B cell (primary cell): ENCODE measurements around the gene MIPEP. TPM values are rescaled to one million over a fixed set of nuclear protein-coding genes. Genes with fewer than 3 reads are reported as not detected.

Source experiments
- ATAC-seq: fragments of 200-7000 bp; cut with Tn5 transposase; one replicate; pipeline ENCODE4 v1.10.0; 2021; ENCODE audit warnings: low read depth, mild to moderate bottlenecking, moderate number of reproducible peaks, moderate library complexity
- CTCF ChIA-PET: fragments of 350-600 bp; sonication (Branson Sonifier 250); formaldehyde crosslinking; loops from one replicate; lab custom pipeline; 2021; ENCODE audit warnings: antibody characterized with exemption, inconsistent platforms; lab: Charles Lee
- POLR2A ChIA-PET: fragments of 350-600 bp; sonication (Branson Sonifier 250); formaldehyde crosslinking; loops from one replicate; lab custom pipeline; 2021; ENCODE audit warnings: antibody characterized with exemption; lab: Charles Lee
- DNase-seq: peaks from one replicate; pipeline ENCODE4 v3.0.0; 2013
- H2AFZ ChIP-seq: 2 replicates; pipeline ENCODE4 v1.6.1; 2012; ENCODE audit warnings: mild to moderate bottlenecking, low read depth, low read length; ENCODE audit not compliant: insufficient read depth, poor library complexity, severe bottlenecking
- H3K27ac ChIP-seq, 2 donors: 1 replicate in 1 of 2; 2 replicates in 1 of 2; pipeline ENCODE4 v1.5.1; 2012 to 2013; ENCODE audit warnings: low read length in 2 of 2, mild to moderate bottlenecking in 2 of 2, moderate library complexity in 1 of 2
- H3K27me3 ChIP-seq, 4 experiments: fragments of 200-600 bp in 1 of 4; sonication (generic) in 1 of 4; replicated peaks in 1 of 4; 1 replicate in 2 of 4; 2 replicates in 2 of 4; pipeline versions ENCODE4 v1.6.1 to v1.7.0; 2013 to 2016; ENCODE audit warnings: low read length in 3 of 4, mild to moderate bottlenecking in 2 of 4, mixed read lengths in 1 of 4, moderate library complexity in 1 of 4; ENCODE audit not compliant: insufficient read depth in 4 of 4, control insufficient read depth in 3 of 4; ENCODE audit errors: control extremely low read depth in 1 of 4
- H3K36me3 ChIP-seq, 2 experiments: replicated peaks in 1 of 2; 1 replicate in 1 of 2; 2 replicates in 1 of 2; pipeline versions ENCODE4 v1.6.1 to v1.7.1; 2013; ENCODE audit warnings: low read length in 1 of 2; ENCODE audit not compliant: insufficient read depth in 2 of 2, control insufficient read depth in 1 of 2; ENCODE audit errors: control extremely low read depth in 1 of 2, extremely low read depth in 1 of 2
- H3K4me1 ChIP-seq, 2 donors: fragments of 200-600 bp in 1 of 2; sonication (generic) in 1 of 2; 1 replicate in 1 of 2; 2 replicates in 1 of 2; pipeline versions ENCODE4 v1.5.1 to v1.6.1; 2013 to 2017; ENCODE audit warnings: low read length in 2 of 2; ENCODE audit not compliant: control insufficient read depth in 2 of 2, insufficient read depth in 2 of 2
- H3K4me2 ChIP-seq: replicated peaks from 2 replicates; pipeline ENCODE3; 2012; ENCODE audit warnings: mild to moderate bottlenecking, low read depth, low read length; ENCODE audit not compliant: poor library complexity, severe bottlenecking
- H3K4me3 ChIP-seq, 5 experiments: fragments of 200-600 bp in 1 of 5; sonication (generic) in 1 of 5; 1 replicate in 3 of 5; 2 replicates in 2 of 5; pipeline versions ENCODE4 v1.5.1 to v1.7.0; 2011 to 2016; ENCODE audit warnings: low read length in 4 of 5, mild to moderate bottlenecking in 4 of 5, low read depth in 2 of 5, control low read depth in 1 of 5, moderate library complexity in 1 of 5; ENCODE audit not compliant: insufficient read depth in 1 of 5; ENCODE audit errors: control extremely low read depth in 1 of 5, extremely low read depth in 1 of 5
- H3K79me2 ChIP-seq: fragments of 200-600 bp; sonication (generic); one replicate; pipeline ENCODE4 v1.6.0; 2016; ENCODE audit warnings: low read length; ENCODE audit not compliant: control insufficient read depth, insufficient read depth
- H3K9ac ChIP-seq: fragments of 200-600 bp; sonication (generic); 2 replicates; pipeline ENCODE4 v1.6.1; 2017; ENCODE audit warnings: mild to moderate bottlenecking, low read length, moderate library complexity
- H3K9me3 ChIP-seq, 3 donors: one replicate each; pipeline versions ENCODE4 v1.6.1 to v1.7.1; 2013; ENCODE audit warnings: low read length in 2 of 3; ENCODE audit not compliant: control insufficient read depth in 2 of 3, insufficient read depth in 1 of 3; ENCODE audit errors: control extremely low read depth in 1 of 3
- H4K20me1 ChIP-seq: 2 replicates; pipeline ENCODE4 v1.6.0; 2012; ENCODE audit warnings: mild to moderate bottlenecking, low read length; ENCODE audit not compliant: insufficient read depth, control insufficient read depth, poor library complexity, severe bottlenecking
- H3K27ac Mint-ChIP-seq: one replicate; pipeline ENCODE4 v1.8.0; 2021; ENCODE audit warnings: mixed read lengths
- H3K27me3 Mint-ChIP-seq: one replicate; pipeline ENCODE4 v1.8.0; 2021; ENCODE audit warnings: mixed read lengths
- H3K4me1 Mint-ChIP-seq: one replicate; pipeline ENCODE4 v1.8.0; 2021; ENCODE audit warnings: mixed read lengths
- H3K4me3 Mint-ChIP-seq: one replicate; pipeline ENCODE4 v1.8.0; 2021; ENCODE audit warnings: mixed read lengths
- H3K9me3 Mint-ChIP-seq: one replicate; pipeline ENCODE4 v1.8.0; 2022; ENCODE audit warnings: mixed read lengths; ENCODE audit not compliant: insufficient read depth
- EZH2 ChIP-seq: IDR thresholded peaks from 2 replicates; pipeline ENCODE4 v1.6.1; 2012; ENCODE audit warnings: borderline replicate concordance, low read depth, mild to moderate bottlenecking, moderate library complexity, low read length; ENCODE audit not compliant: insufficient read depth, poor library complexity, severe bottlenecking
- WGBS: methylation state at CpG from one replicate; pipeline ENCODE4 v1.1.5; 2013; ENCODE audit warnings: missing lambda C conversion rate; ENCODE audit not compliant: insufficient coverage; 5-methylcytosine and 5-hydroxymethylcytosine counted together
- intact Hi-C: fragments of 100-400 bp; cut with micrococcal nuclease; formaldehyde crosslinking; loops from one replicate; pipeline ENCODE4 v1.10.0; 2022
- polyA plus RNA-seq: library from polyadenylated mRNA; depleted of rRNA; stranded (reverse); fragments of >200 nt; gene quantifications from 2 replicates; pipeline ENCODE4 v1.2.3, GENCODE V29; 2012
- total RNA-seq, 2 donors: library from RNA; stranded (reverse); fragments of 120-200 nt in 1 of 2; gene quantifications; 1 replicate in 1 of 2; 2 replicates in 1 of 2; pipeline versions ENCODE4 v1.2.3 to v1.2.4, GENCODE V29; 2013 to 2022
- TF ChIP-seq, protein P1 (sequence below): fragments of 200-600 bp; IDR thresholded peaks from one replicate; pipeline ENCODE4 v1.8.0; 2022; ENCODE audit warnings: antibody characterized with exemption, mild to moderate bottlenecking

Gene MIPEP
- total and polyA plus RNA-seq, 2 donors (not counting 1 experiment from before 2014, with no cell fraction given) = 6.2 to 16.9 TPM

DNA sequence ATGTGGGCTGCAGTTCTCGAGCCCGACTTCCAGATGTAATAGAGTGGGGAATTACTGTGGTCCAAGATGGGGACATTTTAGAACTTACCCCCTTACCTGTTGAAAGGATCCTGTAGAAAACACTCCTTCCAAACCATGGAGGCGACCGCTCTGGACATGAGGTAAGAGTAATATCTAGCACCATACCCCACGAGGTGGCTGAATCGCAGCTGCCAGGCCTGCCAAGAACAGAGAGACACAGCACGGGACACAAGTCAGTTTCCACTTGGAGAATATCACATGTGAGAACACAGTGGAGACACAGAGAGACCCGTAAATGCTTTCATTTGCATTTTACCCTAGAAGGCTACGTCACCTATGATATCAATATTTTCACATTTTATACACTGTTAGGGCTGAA lies 129.2 kb downstream of the MIPEP start:
- Mint-ChIP-seq H3K9me3 (no peaks in the 10 kb centered on the region), H3K27me3 (no peaks in the 10 kb centered on the region), H3K4me1 (peaks cover 2% of the 10 kb centered on the region), H3K27ac (no peak overlapping the region), H3K4me3 (no peak overlapping the region)
- Histone ChIP-seq H3K4me3 (no peak overlapping the region), H3K4me2 (no peak overlapping the region), H3K36me3 (no peaks in the 10 kb centered on the region), H3K27ac (no peak overlapping the region), H3K79me2 (no peaks in the 10 kb centered on the region), H3K27me3 (peaks cover 0 to 3% (median 0%) of the 10 kb centered on the region in 4 experiments), H2AFZ (no peak overlapping the region), H3K9me3 (no peaks in the 10 kb centered on the region), H3K9ac (no peak overlapping the region), H4K20me1 (no peaks in the 10 kb centered on the region), H3K4me1 (peaks cover 1 to 2% of the 10 kb centered on the region in 2 donors)
- intact Hi-C loops = no loop called here
- ATAC-seq (no peak), DNase-seq (no peak)
- ChIA-PET CTCF (no interaction called here), POLR2A (no interaction called here)
- TF ChIP-seq, protein P1, sequence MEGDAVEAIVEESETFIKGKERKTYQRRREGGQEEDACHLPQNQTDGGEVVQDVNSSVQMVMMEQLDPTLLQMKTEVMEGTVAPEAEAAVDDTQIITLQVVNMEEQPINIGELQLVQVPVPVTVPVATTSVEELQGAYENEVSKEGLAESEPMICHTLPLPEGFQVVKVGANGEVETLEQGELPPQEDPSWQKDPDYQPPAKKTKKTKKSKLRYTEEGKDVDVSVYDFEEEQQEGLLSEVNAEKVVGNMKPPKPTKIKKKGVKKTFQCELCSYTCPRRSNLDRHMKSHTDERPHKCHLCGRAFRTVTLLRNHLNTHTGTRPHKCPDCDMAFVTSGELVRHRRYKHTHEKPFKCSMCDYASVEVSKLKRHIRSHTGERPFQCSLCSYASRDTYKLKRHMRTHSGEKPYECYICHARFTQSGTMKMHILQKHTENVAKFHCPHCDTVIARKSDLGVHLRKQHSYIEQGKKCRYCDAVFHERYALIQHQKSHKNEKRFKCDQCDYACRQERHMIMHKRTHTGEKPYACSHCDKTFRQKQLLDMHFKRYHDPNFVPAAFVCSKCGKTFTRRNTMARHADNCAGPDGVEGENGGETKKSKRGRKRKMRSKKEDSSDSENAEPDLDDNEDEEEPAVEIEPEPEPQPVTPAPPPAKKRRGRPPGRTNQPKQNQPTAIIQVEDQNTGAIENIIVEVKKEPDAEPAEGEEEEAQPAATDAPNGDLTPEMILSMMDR = no peak
- no peak for TF ChIP-seq EZH2
- 100% methylated on average over 5 of the region's 9 CpGs for WGBS

DNA sequence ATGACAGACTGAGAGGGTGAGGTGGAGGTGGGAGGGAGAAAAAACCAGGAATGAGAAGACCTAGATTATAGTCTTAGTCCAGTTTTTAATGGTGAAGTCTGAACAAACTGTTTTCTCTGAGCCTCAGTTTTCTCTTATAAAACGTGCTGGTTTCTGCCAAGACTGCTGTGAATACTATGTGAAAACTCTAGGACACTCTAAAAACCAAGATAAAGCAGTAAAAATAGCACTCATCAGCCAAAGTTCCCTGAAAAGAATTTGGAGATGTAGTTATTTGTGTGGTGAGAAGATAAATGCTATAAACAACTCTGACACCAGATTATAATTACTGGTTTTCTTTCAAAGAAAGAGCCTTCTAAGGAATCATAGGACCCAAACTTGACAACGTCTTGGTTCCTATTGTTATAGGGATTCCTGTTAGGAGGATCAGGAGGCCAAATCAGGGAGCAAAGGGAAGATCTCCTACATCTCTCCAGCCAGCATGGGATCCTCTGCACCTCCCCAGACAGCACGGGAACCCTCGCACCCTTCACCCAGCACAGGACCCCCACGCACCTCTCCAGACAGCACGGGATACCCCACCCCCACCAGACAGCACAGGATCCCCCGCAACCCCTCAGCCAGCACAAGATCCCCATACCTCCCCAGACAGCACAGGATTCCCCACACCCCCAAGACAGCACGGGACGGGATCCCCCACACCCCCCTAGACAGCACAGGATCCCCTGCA lies 130.2 kb downstream of the MIPEP start:
- DNase-seq = no peak
- H3K4me3 ChIP-seq = no peak overlapping the region
- no peak overlapping the region for H3K27ac Mint-ChIP-seq
- no peak overlapping the region for H2AFZ ChIP-seq
- CTCF ChIA-PET = no interaction called here
- H3K4me2 ChIP-seq = no peak overlapping the region
- POLR2A ChIA-PET = no interaction called here
- 95% methylated on average over 4 of the region's 9 CpGs for WGBS
- no peaks in the 10 kb centered on the region for H4K20me1 ChIP-seq
- no peaks in the 10 kb centered on the region for H3K27me3 ChIP-seq
- no peaks in the 10 kb centered on the region for H3K36me3 ChIP-seq
- no peaks in the 10 kb centered on the region for H3K27me3 Mint-ChIP-seq
- H3K9me3 Mint-ChIP-seq = no peaks in the 10 kb centered on the region
- no peak overlapping the region for H3K4me3 Mint-ChIP-seq
- intact Hi-C loops = no loop called here
- no peak overlapping the region for H3K27ac ChIP-seq
- no peaks in the 10 kb centered on the region for H3K4me1 Mint-ChIP-seq
- no peak overlapping the region for H3K9ac ChIP-seq
- no peaks in the 10 kb centered on the region for H3K79me2 ChIP-seq
- no peaks in the 10 kb centered on the region for H3K9me3 ChIP-seq
- no peaks in the 10 kb centered on the region for H3K4me1 ChIP-seq
- TF ChIP-seq EZH2 = no peak
- TF ChIP-seq, protein P1 = no peak
- ATAC-seq = no peak
